HG03039 (cell line): ENCODE data around the gene ITIH3.

Experiments
- ATAC-seq: cut with Tn5 transposase; IDR thresholded peaks from one replicate; pipeline ENCODE4 v1.9.1; 2021; ENCODE audit warnings: mild to moderate bottlenecking, moderate library complexity; ENCODE audit not compliant: unreplicated experiment

Gene ITIH3

DNA sequence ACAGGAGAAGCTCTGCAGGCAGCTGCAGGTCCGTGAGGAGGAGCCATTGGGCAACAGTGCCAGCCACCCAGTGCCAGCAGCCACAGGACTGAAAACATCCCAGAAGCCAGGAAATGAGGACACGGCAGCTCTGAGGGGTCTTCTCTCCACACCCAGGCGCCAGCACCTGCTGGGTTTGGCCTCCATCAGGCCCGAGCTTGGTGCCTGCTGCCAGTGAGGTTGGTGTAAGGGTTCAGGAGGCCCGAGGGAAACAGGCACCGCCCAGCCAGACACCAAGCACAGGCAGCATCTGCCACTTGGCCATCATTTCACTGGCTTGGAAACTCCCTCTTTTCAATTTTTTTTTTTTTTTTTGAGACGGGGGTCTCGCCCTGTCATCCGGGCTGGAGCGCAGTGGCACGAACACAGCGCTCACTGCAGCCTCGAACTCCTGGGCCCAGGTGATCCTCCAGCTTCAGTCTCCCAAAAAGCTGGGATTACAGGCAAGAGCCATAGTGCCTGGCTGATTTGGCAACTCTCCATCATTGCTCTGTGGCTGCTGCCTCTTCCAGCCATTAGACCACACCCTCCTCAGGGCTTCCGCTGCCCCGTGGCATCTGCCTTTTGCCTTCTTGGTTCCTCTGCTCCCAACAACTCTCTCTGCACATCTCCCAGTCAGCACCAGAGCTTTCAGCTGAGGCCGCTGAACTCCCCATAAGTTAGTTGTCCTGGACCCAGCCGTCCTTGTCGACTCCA, 1.5 kb upstream of the ITIH3 start:
- ATAC-seq: no peak

GRCh38 chr3:52793702-52794611, 639 bp upstream of the ITIH3 start:
- no peak for ATAC-seq

DNA sequence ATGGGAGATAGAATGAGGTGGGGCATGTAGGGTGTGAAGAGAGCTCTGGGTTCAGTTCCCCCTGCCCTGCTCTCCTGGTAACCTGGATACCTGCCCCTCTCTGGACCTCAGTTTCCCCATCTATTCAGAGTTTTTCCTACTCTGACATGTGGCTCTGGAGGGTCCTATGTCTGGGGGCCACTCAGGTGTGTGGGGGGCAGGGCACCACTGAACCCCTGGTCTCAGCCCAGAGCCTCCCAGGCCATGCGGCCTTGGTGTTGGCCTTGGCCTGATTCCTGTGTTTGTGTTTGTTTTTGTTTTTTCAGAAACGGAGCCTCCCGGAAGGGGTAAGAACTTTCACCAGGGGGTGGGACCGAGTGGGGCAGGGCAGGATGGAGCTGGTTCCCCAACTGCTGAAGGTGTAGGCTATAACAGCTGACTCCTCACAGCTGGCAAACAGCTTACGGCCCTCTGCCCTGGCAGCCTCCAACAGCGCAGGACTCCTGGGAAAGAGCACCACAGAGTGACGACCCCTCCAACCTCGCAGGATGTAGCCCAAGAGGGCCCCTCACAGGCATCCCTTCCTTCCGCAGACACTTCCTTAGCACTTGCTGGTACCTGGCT, 803 bp downstream of the ITIH3 start:
- no peak for ATAC-seq

GRCh38 chr3:52796411-52796810, 1.8 kb downstream of the ITIH3 start:
- ATAC-seq: no peak

DNA sequence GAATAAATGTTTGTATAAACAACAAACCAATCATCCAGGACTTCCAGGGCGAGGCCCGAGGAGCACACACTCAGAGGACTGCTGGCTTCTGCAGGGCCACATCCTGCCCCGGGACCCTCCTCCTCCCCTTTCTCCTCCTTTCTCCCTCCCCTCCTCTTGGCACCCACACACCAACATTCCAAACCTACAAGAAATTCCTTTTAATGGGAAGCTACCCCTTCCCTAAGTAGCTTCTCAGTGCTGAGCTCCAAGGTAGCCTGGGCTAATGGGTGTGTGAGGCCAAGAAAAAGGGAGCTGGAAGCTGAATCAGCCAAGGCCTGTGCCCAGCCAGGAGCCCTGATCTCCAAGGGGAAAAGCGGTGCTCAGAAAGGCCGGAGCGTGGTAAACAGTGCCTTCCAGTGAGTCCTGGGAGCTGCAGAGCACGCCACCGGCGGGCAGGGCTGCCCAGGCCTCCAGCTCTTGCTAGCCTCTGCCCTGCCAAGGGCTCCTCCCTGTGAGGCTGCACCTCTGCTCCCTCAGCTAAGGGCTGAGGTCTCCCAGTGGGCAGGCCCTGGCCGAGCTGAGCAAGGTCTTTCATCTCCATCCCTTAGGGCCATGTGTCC, 3.9 kb downstream of the ITIH3 start:
- ATAC-seq: no peak

GRCh38 chr3:52798978-52799476, 4.4 kb downstream of the ITIH3 start:
- ATAC-seq: no peak

DNA sequence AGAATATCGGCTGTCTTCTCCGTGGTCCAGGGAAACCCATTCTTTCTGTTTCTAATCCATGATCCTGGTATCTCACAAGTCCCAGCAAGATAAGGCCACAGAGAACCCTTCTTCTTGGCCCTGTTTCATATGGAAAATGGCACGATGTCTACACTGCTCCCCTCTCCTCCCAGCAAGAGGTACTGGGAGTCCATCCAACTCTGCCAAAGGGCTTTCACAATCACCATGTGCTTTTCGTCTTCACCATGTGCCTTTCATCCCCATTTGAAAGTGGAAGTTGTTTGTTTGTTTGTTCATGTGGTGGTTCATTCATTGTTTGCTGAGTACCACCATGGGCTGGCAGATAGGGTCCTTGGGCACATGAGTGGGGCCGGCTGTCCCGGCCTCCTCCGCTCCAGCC, 5.5 kb downstream of the ITIH3 start:
- ATAC-seq: no peak

GRCh38 chr3:52801839-52802238, 7.2 kb downstream of the ITIH3 start:
- ATAC-seq: no peak

- no peak for ATAC-seq
These were observed 10.9 kb downstream of the ITIH3 start for GRCh38 chr3:52805270-52806039.

GRCh38 chr3:52809149-52809548, 14.6 kb downstream of the ITIH3 start:
- no peak for ATAC-seq

DNA sequence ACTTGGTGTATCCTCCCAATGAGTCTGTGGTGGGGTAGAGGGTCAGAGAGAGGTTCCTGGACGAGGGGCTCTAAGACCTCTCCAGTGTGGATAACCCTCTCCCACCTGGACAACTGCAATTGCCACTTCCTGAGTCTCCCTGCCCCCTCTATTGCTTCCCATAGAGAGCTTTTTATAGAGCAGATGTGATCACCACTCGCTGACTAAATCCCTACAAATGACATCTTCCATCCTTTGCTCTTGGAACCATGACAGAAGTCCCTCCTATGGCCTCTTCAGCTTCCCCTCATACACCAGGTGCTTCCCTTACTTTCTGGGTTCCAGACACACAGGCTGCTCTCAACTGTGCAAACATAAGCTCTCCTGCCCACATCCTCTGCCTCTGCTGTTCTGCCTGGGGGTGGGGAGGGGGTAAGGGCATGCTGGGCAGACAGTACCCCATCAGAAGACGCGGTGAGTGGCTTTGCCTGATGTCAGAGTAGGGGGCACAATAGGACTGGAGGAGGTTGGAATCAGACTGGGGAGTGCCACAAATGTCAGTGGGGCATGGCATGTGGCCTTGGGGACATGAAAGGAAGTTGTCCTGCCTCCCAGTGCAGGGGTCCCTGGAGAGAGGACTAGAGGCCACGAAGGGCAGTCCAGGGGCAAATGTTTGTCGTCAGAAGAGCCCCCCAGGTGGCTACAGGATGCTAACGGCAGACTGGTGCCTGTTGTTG, 15.2 kb downstream of the ITIH3 start:
- no peak for ATAC-seq

DNA sequence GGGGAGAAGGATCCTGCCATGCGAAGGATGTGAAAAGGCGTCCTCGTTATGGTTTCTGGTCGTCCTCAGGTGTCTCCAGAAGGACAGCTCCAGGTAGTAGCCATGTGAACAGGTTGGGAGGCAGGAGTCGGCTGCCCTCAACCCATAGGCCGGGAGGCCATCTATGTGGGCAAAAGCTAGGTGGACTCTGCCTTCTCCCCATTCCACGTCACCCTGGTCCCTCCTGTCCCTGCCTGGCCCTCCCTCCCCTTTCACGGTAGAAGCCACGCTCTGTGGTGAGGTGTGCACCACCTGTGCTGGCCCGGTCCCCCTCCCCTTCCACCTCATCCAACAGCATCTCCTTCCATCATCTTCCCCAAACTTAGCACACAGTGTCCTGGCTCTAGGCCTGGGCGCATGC, 16.3 kb downstream of the ITIH3 start:
- no peak for ATAC-seq

GRCh38 chr3:52811452-52812011, 16.9 kb downstream of the ITIH3 start:
- ATAC-seq: no peak

GRCh38 chr3:52813810-52814209, 19.2 kb downstream of the ITIH3 start:
- ATAC-seq: no peak

GRCh38 chr3:52816199-52816598, 21.6 kb downstream of the ITIH3 start:
- ATAC-seq: no peak

DNA sequence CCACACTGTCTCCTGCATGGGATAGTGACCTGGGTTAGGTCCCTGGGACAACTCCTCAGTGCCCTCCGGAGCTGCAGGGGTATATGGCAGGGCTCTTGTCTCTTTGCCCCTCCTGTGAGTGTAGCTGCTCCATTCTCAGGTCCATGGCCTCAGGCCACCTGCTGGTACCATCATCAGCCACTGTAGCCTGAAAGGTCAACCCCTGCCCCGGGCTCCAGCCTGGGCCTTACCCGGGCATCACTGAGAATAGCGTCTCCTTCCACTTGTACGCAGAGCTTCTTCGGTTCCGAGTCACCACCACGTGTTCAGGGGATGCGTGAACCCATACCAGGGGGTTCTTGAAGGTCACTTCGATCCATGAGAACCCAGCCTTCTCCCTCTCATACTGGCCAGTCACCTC, 22.1 kb downstream of the ITIH3 start:
- ATAC-seq: no peak

DNA sequence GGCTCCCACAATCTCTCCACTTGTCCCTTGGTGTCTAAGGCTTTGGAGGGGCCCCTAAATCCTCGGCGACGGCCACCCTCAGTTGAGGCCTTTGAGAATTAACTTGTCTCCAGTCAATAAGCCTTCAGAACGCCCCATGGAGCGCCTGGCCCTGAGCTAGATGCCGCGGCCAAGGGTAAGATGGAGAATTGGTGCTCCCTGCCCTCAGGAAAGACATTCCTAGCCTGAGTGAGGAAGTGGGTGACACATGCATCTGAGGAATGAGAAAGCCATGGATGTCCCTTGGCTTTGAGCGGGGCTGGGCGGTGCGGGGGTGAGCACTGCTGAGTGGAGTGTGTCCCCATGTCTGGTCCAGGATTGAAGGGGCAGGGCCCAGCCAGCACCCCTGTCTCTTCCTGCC, 22.6 kb downstream of the ITIH3 start:
- ATAC-seq: no peak

DNA sequence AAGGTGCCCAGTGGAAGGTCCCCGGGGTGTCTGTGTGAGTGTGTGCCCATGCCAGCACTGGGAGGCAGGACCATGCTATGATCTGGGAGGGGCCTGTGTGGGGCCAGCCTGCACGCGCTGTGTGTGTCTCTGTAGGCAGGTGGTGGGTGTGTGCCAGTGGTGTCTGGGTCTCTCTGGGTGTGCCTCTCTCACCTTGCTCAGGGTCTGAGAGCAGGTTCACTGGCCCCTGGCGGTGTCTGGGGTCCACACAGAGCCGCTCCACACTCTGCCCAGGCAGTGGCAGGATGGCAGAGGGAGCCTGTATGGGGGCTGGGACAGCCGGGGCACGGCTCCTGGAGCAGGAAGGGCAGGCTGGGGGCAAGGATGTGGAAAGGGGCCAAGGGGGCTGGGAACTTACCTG, 23.3 kb downstream of the ITIH3 start:
- no peak for ATAC-seq

DNA sequence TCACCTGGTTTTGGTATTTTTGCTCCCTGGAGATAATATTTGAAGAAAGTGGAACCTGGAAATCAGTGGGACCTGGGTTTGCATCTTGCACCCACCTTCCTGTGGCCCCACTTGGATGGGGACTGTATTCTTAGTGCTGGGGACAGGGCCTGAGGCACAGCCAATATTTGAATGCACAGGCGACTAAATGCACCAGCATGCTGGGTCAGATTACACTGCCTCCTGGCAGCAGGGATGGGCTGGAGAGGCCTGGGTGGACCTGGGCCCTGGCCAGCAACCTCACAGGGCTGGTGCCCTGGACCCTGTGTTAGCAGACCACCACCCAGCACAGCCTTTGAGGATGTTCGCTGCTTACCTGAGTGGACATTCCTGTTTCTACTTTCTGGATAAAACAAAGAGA, 25.3 kb downstream of the ITIH3 start:
- no peak for ATAC-seq

DNA sequence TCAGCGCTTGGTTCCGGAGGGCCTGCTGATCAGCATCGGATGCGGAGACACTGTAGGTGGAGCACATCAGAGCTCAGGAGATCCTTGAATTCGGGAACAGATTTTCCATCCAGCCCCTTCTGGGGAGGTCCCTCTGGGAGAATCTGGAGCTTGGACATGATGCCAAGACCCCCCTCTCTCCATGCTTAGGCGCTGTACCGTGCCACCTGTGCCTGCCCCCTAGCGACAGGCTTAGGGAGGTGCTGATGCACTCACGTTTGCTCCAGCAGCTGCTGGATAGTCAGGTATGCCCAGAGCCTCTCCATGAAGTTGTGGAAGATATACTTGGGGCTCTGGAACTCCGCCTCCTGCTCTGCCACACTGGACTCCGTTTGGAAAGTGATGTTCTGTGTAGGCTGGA, 26.1 kb downstream of the ITIH3 start:
- no peak for ATAC-seq
